Adrenal gland (tissue), 5 donors: ENCODE results near the gene WWC2.

ENCODE experiments used
- CTCF ChIP-seq, 6 experiments: fragments of 450-650 bp in 4 of 6; fragments of 200-600 bp in 2 of 6; sonication (generic) in 1 of 6; IDR thresholded peaks; 1 replicate in 5 of 6; 2 replicates in 1 of 6; pipeline versions ENCODE4 v1.5.1 to v1.8.0; 2016 to 2021; ENCODE audit warnings: antibody characterized with exemption in 6 of 6, mild to moderate bottlenecking in 2 of 6, moderate library complexity in 1 of 6
- POLR2A ChIP-seq, 2 donors: fragments of 450-650 bp; IDR thresholded peaks; one replicate each; pipeline ENCODE4 v1.6.1; 2017; ENCODE audit warnings: antibody characterized with exemption in 2 of 2, mild to moderate bottlenecking in 2 of 2, moderate library complexity in 1 of 2
- donor health status: DM: no; HTN: no; CAD: no.

GRCh38 chr4:183261953-183262775 lies 163.1 kb downstream of the WWC2 start:
- TF ChIP-seq CTCF (IDR thresholded peaks at IDR 0.05) (peak; percentile 70 to 87 (median 71)), POLR2A (IDR thresholded peaks at IDR 0.05) (no peak)
